ENCODE results near the gene JCAD.

DNA sequence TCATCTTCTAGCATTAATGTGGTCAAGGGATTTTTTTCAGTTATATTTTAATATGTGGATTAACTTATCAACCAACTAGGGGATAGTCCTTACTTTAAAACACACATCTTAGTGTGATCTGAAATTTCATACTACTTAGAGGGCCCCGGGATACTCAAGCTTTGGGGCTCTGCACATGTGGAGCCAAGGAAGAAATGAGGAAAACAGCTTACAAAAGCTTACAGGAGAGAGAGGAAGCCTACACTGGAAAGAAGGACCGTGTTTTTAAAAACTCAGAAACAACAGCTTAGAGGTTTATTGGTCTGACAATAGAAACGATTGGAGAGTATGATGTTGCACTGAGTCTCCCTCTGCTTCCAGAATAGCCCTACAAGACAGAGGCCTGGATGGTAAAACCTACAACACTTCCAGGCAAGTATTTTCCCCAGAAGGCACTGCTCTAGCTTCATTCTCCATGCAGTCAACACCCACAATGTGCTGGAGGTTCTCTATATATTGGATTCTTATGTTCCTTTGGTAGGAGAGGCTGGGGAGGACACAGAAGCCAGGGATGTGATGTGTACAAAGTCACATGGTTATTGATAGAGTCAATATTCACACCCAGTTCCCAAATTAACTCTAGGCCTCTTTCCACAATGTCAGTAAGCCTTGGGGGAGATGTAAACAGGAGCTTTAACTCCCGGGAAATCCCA is 47.3 kb downstream of the JCAD start:
- no peak for TF ChIP-seq POLR2A (IDR thresholded peaks at IDR 0.05)
- TF ChIP-seq, protein P1, sequence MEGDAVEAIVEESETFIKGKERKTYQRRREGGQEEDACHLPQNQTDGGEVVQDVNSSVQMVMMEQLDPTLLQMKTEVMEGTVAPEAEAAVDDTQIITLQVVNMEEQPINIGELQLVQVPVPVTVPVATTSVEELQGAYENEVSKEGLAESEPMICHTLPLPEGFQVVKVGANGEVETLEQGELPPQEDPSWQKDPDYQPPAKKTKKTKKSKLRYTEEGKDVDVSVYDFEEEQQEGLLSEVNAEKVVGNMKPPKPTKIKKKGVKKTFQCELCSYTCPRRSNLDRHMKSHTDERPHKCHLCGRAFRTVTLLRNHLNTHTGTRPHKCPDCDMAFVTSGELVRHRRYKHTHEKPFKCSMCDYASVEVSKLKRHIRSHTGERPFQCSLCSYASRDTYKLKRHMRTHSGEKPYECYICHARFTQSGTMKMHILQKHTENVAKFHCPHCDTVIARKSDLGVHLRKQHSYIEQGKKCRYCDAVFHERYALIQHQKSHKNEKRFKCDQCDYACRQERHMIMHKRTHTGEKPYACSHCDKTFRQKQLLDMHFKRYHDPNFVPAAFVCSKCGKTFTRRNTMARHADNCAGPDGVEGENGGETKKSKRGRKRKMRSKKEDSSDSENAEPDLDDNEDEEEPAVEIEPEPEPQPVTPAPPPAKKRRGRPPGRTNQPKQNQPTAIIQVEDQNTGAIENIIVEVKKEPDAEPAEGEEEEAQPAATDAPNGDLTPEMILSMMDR (IDR thresholded peaks at IDR 0.05): no peak

Measured in adrenal gland (tissue), 5 donors.